GM12875 (cell line): ENCODE results near the gene NLRP1.

ENCODE experiments used
- H3K4me3 ChIP-seq: one replicate; pipeline ENCODE4 v1.5.1; 2011; ENCODE audit warnings: low read depth, low read length, control low read depth
- TF ChIP-seq, protein P1 (sequence below): IDR thresholded peaks from 2 replicates; pipeline ENCODE4 v1.5.1; 2011; ENCODE audit warnings: low read depth, mild to moderate bottlenecking, control low read depth, inconsistent platforms, low read length, moderate library complexity, borderline replicate concordance; ENCODE audit not compliant: insufficient read depth

The NLRP1 gene

DNA sequence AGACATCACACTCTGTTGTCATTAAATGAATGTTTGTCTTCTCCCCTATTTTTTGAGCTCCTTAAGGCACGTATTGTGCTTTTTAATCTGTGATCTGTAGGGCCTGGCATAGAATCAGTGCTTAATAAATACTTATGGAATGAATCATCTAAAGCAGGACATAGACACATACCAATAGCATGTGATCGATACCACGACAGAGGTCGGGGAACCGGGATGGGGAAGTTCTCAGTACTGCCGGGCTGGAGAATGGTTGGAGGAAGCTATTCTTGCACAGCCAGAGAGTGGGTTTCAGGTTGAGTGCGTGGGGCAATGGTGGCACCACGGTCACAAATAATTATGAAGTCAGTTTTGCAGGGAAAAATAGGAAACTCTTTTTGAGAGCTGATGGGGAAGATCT, 26.8 kb downstream of the NLRP1 start:
- TF ChIP-seq, protein P1, sequence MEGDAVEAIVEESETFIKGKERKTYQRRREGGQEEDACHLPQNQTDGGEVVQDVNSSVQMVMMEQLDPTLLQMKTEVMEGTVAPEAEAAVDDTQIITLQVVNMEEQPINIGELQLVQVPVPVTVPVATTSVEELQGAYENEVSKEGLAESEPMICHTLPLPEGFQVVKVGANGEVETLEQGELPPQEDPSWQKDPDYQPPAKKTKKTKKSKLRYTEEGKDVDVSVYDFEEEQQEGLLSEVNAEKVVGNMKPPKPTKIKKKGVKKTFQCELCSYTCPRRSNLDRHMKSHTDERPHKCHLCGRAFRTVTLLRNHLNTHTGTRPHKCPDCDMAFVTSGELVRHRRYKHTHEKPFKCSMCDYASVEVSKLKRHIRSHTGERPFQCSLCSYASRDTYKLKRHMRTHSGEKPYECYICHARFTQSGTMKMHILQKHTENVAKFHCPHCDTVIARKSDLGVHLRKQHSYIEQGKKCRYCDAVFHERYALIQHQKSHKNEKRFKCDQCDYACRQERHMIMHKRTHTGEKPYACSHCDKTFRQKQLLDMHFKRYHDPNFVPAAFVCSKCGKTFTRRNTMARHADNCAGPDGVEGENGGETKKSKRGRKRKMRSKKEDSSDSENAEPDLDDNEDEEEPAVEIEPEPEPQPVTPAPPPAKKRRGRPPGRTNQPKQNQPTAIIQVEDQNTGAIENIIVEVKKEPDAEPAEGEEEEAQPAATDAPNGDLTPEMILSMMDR, result no peak
- H3K4me3 ChIP-seq, result no peak overlapping the region

DNA sequence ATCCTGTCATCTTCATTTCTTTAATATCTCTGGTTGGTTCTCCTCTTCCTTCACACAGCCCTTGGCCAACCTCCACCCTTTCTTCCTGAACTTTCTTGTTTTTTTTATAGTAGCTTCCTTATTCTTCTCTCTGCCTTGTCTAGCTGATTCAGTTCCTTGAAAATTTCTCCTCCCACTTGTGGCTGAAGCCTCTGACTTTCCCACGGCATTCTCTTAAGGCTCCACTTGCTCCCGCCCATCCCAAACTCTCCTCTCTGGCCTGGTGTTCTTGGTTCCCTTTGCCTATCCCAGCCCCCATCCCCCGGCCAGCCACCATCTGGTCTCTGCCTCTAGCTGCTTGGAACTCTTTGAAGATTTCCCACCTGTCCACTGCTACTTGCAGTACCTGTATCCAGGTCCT, 29.1 kb downstream of the NLRP1 start:
- TF ChIP-seq, protein P1, result no peak
- no peak overlapping the region for H3K4me3 ChIP-seq

DNA sequence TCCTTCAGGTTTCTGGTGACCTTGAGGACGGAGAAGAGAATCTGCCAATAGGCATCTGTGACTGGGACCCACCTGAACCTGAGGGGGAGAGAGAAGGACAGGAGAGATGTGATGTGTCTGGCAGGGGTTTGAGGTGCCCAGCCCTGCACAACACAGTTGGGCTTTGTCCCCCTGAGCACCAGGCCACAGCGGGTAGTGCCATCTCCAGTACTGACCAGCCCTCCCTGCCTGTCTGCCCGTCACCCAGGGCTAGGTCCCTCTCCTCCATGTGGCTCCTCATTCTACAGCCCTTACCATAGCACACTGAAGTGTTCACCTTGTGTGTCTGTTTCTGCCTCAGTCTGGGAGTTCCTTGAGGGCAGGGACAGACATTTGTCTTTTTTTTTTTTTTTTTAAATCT, 30.8 kb downstream of the NLRP1 start:
- TF ChIP-seq, protein P1, result no peak
- no peak overlapping the region for H3K4me3 ChIP-seq

DNA sequence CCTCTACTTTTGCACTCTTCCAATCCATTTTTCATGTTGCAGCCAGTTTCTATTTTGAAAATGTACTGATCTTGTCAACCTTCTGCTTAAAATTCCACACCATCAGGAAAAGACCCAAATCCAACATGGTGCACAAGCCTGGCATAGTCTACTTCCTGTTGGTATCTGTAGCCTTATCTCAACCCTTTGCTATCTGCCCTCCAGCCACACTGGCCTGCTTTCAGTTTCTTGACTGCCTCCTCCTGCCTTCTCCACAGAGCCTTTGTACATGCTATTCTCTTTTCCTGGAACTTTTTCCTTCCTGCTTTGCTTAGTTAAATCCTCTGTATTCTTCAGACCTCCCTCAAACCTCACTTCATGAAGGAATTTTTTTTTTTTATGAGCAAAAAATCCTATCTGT, 31.5 kb downstream of the NLRP1 start:
- H3K4me3 ChIP-seq, result no peak overlapping the region
- TF ChIP-seq, protein P1, result no peak

DNA sequence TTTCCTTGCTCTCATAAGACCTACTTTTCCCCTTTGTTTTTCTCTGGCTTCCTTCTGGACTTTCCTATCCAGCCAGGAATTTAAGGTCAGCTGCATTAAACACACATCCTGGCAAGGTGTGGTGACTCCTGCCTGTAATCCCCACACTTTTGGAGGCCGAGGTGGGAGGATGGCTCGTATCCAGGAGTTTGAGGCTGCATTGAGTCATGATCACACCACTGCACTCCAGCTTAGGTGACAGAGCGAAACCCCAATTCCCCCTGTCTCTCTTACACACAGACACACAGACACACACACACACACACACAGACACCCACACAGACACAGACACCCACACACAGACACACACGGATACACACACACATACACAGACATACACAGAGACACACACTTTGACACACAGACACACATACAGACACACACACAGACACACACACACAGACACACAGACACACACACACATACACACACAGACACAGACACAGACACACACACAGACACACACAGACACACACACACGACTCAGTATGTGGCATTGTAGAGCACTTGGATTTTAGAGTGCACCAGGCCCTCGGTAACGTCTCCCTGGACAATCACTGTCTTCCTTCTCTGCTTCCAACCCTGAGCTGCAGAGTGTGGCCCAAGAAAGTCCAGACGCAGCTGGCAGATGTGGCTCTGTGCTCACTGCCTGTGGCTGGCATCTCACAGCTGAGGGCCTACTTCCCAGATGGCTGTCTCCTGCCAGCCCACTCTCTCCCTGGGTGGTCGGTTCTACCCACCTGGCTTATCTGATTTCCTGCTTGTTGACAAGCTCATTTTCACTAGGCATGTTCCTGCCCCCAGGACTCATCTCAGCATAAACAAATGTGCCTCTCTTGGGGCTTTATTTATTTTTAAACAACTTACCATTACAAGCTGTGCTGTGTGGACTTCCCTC, 39.0 kb downstream of the NLRP1 start:
- H3K4me3 ChIP-seq, result no peak overlapping the region
- TF ChIP-seq, protein P1, result no peak

DNA sequence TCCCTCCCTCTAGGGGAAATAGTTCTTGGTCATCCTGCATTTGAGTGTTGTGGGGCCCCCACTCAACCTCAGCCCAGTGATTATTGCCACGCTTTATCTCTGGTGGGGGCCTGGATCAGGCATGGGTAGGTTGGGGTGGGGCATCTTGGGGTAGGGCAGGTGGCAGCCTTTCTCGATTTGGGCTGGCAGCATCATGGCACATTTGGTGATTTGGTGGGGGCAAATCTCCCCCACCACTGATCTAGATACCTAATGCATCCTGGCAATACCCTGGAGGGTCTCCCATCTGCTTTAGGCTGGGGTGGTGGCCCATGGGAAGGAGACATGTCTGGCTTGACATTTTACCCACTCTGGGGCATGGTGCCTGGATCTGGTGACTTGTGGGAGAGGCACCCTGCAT, 40.2 kb downstream of the NLRP1 start:
- TF ChIP-seq, protein P1, result no peak

DNA sequence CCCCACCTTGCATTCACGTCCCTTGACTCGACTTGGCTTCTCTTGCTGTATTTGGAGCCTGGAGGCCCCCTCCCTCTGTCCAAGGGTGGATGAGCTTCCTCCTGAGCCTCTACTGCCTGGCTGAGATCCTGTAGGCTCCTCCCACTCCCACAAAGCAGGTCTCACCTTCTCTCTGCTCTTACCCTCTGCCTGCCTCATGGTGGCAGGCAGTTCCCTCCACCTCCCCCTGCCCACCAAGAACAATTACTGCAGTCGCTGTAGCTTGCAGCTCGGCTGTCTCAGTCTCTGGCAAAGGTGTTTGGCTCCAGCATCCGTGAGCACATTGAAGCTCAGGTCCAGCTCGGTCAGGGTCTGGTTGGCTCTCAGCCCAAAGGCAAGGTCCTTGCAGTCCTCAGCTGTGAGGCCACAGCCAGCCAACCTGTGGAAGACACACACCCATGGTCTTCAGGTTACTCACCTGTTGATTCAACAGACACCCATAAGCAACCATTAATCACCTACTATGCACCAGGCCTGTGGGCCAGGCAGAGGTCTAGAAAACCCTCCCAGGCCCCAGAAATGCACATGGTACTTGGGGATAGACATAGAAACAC, 42.6 kb downstream of the NLRP1 start:
- TF ChIP-seq, protein P1, result no peak
- H3K4me3 ChIP-seq, result no peak overlapping the region

More for the DNA sequence above, 40.2 kb downstream of the NLRP1 start:
- H3K4me3 ChIP-seq, result no peak overlapping the region
